GM12801 (cell line): Measurements from ENCODE around the gene DSCAM.

Experiments
- TF ChIP-seq, protein P1 (sequence below): IDR thresholded peaks from one replicate; pipeline ENCODE4 v1.5.1; 2011; ENCODE audit warnings: control low read depth; ENCODE audit not compliant: insufficient read length; ENCODE audit errors: extremely low read depth

DSCAM gene

DNA sequence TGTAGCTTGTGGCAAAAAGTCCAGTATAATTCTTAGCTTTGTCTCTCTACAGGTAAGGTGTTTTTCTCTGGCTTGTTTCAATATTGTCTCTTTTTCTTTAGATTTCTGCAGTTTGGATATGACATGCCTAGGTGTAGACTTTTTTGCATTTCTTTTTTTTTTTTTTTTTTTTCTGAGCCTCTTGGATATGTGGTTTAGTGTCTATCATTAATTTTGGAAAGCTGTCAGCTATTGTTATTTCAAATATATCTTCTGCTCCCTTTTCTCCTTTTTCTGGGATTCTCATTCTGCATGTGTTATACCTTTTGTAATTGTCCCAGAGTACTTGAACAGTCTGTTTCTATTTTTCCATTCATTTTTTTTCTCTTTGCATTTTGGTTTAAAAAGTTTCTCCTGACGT lies 243.2 kb downstream of the DSCAM start:
- TF ChIP-seq, protein P1, sequence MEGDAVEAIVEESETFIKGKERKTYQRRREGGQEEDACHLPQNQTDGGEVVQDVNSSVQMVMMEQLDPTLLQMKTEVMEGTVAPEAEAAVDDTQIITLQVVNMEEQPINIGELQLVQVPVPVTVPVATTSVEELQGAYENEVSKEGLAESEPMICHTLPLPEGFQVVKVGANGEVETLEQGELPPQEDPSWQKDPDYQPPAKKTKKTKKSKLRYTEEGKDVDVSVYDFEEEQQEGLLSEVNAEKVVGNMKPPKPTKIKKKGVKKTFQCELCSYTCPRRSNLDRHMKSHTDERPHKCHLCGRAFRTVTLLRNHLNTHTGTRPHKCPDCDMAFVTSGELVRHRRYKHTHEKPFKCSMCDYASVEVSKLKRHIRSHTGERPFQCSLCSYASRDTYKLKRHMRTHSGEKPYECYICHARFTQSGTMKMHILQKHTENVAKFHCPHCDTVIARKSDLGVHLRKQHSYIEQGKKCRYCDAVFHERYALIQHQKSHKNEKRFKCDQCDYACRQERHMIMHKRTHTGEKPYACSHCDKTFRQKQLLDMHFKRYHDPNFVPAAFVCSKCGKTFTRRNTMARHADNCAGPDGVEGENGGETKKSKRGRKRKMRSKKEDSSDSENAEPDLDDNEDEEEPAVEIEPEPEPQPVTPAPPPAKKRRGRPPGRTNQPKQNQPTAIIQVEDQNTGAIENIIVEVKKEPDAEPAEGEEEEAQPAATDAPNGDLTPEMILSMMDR = no peak

DNA sequence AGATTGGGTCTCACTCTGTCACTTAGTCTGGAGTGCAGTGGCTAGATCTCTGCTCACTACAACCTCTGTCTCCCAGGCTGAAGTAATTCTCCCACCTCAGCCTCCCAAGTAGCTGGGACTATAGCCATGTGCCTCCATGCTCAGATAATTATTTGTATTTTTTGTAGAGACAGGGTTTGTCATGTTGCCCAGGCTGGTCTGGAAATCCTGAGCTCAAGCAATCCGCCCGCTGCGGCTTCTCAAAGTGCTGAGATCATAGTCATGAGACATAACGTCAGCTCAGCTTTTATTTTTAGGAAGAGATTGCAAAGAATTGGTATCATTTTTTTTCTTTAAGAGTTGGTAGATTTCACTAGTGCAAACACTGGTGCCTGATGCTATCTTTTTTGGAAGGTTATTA lies 244.9 kb downstream of the DSCAM start:
- TF ChIP-seq, protein P1 = no peak

DNA sequence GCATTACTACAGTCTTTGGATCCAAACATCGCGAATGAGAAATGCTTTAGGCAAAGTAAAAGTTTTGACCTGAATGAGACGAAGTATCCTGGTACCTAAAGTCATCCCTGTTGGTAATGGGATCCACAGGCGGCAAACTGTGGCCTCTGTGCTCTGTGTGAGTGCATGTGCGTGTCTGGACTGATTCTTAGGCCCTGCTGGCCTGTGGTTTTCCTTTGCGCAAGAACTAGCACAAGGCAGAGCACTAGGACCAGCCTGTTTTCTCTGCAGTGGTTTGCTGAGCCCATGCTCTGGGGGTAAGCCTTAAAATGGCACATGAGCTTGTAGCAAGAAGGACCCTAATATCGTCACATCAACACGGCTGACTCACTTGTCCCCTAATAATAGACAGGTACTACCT lies 251.2 kb downstream of the DSCAM start:
- TF ChIP-seq, protein P1 = no peak

DNA sequence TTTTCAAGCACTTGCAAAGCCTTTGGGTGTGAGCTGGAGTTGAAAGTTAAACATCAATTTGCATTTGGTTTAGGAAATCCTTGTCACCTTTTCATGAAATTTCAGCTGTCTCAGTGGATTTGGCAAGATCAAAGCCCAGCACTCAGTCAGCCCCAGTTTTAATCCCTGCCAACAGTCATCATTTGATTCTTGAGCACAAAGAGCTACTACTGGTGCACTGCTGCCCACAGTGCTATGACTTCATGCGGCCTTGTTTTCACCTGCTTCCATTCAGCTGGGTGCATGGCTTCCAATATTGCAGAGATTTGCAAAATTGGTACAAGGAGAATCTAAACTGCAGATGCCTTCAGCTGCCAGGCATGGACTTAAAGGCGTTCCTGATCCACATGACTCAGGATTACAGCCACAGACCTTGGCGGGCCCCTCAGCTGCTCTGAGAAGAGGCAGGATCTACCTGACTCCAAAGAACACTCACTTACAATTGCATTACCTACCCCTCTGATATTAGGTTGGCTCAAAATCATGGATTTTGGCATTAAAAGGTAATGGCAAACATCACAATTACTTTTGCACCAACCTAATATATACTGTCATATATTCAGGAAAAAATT lies 259.1 kb downstream of the DSCAM start:
- TF ChIP-seq, protein P1 = no peak

DNA sequence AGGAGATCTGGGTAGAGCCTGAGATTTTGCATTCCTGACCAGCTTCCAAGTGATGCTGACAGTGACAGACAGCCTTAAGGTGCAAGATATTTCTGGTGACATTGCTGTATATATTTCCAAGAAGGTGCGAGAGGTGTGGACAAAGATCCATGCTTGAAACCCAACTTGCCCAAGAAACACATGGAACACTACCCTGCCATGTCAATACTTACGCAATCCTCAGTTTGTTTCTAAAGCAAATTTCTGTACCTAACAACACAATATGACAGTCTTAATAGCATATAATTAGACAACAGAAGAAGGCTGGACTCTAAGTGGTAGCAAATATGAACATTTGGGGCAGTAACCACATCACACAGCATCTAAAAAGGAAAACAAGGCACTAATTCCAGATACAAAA lies 260.4 kb downstream of the DSCAM start:
- TF ChIP-seq, protein P1 = no peak

DNA sequence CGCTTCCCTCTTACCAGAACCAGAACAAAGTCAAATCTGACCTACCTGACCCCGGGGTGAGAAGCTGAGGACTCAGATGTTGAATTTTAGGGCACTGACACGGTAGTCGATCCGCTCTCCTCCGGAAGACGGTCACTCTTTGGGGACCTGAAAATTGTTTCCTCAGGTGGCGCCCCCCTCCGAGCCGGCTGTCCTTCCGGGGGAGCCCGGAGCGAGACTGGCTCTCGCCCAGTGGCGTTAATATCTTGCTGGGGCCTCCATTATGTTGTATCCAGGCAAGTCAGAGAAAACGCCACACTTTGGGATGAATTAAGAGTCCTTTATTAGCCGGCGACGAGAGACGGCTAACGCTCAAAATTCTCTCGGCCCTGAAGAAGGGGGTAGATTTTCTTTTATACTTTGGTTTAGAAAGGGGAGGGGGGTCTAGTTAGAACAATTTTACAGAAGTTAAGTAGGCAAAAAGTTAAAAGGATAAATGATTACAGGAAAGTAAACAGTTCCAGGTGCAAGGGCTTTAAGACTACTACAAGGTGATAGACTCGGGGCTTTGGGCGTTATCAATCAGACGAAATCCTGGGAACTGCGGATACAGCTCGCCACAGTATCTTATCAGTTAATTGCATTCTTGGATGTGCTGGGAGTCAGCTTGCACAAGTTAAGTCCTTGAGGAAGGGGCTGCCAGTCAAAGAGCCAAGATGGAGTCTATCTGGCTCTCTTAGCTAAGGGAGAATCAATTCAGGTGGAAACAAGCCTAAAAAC lies 269.5 kb downstream of the DSCAM start:
- TF ChIP-seq, protein P1 = no peak

DNA sequence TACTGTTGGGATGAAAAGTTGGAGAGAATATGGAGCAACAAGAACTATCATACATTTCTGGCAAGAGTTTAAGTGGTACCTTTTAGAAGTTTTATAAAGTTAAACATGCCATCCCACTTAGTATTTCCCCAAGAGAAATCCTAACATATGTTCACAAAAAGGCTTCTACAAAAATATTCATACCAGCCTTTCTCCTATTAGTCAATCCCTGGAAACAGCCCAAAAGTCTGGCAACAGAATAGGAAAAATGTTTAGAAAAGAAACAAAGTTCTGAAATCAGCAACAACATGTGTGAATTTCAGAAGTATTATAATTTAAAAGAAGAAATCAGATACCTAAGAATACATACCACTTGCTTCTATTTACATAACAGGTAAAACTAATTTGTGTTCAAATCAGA lies 271.0 kb downstream of the DSCAM start:
- TF ChIP-seq, protein P1 = no peak
